NOMO-1 treated with dmso at 0.1 percent for 144 hours (cell line): Measurements from ENCODE around the gene EEA1.
A peak's percentile ranks its signal among the peaks of the same experiment; 100 is the strongest.

ENCODE experiments used
- DNase-seq: peaks from one replicate; lab custom pipeline; 2025; ENCODE audit not compliant: unreplicated experiment; lab: John Stamatoyannopoulos, UW

EEA1 gene

DNA sequence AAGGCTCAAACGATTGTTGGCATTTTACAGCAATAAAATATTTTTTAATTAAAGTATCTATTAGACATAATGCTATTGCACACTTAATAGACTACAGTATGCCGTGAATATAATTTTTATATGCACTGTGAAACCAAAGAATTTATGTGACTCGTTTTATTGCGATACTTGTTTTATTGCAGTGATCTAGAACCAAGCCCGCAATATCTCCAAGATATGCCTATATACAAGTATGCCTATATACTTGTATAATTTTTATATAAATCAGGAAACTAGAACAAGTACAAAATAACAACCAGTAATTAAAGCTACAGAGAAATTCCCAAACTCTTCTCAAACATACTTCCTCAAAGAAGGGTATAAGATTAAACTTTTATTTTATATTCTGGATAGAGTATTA lies 31.3 kb downstream of the EEA1 start:
- DNase-seq = no peak

DNA sequence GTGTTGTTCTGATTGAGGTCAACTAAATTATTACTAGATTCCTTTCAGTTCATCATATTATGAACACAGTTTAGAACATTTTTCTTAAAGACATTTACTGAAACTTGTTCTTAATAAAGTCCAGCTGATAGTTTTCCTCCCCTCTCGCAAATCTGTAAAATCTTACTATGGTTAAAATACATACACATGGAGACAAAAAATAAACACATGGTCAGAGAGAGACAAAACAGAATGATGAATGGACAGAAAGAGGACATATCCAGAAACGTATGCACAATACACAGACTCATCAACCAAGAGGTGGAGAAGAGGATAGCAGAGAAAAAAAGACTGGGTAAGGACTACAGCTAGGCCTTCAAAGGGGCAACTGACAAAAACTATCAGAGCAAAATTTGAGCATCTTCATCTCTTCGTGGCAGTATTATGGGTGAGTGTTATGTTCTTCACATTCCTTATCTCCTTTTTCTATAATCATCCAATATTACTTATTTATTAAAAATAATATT lies 38.4 kb downstream of the EEA1 start:
- no peak for DNase-seq

DNA sequence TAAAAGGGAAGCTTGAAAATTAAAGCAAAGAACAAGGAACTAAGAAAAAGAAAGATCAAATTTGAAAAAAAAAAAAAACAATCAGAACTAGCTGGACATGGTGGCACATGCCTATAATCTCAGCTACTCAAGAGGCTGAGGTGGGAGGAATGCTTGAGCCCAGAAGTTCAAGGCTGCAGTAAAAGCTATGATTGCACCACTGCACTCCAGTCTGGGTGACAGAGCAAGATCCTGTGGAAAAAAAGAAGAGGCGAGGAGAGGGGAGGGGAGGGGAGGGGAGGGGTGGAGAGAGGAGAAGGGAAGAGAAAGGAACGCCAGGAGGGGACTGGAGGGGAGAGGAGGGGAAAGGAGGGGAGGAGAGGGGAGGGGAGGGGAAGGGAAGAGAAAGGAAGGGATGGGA lies 43.0 kb downstream of the EEA1 start:
- no peak for DNase-seq

DNA sequence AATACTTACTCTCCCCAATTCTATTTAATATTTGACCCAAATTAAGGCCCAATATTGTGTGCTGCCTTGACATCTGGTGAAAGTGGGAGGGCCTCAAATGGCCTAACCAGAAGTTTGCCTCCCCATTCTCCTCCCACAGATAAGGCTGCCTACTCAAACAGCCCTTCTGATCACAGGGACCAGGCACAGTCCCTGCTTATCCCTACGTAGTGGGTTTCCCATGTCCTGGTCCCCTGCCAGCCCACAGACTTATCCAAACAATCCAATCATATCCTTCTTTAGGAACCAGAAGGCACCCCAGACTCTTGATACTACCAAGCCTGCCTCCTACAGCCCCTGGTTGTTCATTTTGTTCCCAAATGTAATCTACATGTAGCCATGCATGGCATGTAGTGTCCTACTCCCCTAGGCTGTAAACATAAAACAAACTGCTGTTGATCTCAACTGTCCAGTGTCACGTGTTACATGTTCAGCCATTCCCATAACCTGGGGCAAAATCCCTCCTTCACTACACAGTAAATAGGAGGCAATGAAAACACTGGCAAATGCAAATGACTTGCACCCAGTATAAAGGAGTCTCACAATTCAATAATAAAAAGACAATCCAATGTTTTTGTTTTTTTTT lies 49.3 kb downstream of the EEA1 start:
- DNase-seq = no peak

DNA sequence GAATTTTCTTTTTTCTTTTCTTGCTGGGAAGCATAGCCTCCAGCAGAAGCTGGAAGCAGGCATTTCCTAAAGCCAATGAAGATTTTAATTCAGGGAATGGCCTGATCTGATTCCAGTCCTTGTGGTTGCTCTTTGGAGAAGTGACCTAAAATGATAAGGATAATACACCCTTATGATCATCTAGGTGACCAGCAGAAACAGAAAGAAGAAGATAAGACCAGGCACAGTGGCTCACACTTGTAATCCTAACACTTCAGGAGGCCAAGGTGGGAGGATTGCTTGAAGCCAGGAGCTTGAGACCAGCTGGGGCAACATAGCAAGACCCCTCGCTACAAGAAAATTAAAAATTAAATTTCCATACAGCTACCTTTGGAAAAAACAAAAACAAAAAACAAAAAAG lies 51.2 kb downstream of the EEA1 start:
- no peak for DNase-seq

DNA sequence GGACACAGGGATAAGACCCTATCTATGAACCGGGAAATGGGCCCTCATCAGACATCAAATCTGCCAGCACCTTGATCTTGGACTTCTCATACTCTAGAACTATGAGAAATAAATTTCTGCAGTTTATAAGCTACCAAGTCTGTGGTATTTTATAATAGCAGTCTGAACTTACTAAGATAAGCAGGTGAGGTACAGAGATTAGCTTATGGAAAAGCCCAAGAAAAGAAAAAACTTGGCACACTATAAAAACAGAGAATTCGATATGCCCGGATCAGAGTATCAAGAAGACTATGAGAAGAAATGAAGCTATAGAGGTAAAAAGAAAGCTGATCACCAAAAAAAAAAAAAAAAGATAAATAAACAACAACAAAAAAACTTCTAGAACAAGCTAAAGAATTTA lies 52.6 kb downstream of the EEA1 start:
- no peak for DNase-seq

DNA sequence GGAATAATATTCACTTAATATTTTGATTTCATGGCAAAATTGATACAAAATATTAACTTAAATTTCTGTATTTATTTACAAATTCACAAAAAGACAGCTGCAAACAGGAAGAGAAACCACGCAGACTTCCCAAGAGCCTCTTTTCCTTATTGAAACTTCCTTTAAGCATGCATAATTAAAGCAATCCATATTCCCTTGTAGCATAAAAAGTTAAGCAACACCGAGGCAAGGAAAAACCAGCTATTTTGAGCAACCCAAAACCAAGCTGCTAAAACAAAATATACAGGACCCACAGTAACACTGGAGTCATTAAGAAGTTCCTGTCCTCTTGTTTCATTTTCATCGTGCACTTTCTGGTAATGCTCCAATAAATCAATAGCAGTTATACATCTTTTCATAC lies 58.0 kb downstream of the EEA1 start:
- no peak for DNase-seq

DNA sequence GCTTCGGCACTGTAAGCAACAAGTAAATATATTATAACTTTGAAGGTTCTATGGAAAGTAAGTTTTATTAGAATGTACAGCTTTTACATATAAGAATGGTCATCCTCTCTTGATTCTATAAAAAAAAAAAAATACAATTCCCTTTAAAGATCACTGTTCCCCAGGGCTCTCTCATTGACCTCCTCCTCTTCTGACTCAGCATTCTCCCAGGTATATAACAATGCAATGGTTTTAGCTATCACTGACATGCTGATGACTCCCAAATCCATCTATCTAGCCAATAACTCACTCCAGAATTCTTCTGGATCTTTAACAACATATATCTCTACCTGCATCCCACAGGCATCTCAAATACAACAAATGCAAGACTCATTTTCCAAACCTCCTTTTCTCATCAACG lies 62.7 kb downstream of the EEA1 start:
- DNase-seq = no peak

DNA sequence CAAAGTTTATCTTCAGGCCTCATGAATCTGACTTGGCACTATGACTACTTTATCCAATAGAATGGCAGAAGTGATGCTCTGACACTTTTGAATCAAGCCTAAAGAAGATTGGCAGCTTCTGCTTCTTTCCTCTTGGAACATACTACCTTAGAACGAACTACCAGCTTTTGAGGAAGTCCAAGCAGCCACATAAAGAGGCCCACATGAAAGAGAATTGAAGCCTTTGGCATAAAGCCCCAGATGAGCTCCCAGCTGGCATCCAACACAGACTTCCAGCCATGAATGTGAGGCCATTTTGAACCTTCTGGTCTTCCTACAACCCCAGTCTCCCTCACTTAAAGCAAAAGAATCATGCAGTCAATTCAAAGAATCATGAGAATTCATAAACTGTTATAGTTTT lies 65.8 kb downstream of the EEA1 start:
- no peak for DNase-seq

DNA sequence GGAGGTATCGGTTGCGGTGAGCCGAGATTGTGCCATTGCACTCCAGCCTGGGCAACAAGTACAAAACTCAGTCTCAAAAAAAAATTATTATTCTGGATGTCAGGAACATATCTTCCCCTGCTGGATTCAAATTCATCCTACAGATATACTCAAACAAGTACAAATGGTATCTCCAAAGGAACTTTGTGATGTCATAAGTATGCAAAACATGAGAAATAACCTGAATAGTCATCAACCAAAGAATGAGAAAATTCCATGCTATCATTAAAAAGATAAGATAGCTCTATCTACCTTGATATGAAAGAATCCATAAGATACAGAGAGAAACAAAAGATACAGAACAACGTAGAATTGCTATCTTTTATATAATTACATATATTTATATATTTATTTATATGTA lies 67.7 kb downstream of the EEA1 start:
- DNase-seq = no peak

DNA sequence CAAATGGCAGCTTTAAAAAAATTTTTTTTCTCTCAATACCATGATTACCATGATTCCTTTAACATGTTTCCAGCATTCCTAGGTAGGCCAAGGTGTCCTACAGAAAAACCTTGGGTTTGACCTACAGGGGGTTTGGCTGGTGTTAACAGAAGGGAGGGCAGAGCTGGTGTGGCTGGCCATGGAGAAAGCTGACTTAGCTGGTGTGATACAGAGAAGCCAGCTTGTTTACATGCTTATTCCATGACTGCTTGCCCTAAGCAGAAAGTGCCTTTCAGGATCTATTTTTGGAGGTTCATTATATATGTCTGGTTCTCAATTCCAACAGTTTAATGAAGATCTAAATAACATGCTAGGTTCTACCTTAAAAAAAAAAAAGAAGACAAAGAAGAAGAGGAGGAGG lies 68.6 kb downstream of the EEA1 start:
- no peak for DNase-seq

DNA sequence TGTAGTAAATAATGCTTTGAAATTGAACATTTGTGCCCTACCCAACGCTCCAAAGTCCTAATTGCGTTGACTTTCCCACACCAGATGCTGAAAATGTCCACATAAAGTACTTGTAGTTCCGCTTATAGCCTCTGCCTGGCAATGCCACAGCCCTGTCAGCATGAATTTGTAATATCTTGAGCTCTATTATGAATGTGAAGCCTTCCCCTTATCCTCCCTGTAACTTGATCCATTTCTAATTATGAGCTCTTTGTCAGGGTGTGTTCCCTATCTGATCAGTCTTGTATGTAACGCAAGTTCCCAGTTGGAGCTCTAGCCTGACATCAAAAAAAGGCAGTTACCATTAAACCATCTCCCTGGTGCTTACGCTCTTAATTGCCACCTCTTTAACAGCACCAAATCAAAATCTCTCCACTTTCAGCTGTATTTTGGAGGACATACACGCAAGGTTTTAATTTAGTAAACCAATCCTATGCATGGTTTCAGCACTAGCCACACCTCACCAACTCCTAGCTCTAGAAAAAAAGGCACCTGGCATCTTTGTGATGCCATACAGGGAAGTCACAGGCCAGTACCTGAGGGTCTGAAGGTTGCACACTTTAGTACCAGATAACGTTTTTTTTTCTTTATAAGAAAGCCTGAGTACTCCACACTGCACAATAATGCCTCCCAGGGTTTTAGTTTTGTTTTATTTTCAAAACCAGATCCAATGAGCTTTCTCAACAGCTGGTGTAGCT lies 69.3 kb downstream of the EEA1 start:
- DNase-seq = no peak

DNA sequence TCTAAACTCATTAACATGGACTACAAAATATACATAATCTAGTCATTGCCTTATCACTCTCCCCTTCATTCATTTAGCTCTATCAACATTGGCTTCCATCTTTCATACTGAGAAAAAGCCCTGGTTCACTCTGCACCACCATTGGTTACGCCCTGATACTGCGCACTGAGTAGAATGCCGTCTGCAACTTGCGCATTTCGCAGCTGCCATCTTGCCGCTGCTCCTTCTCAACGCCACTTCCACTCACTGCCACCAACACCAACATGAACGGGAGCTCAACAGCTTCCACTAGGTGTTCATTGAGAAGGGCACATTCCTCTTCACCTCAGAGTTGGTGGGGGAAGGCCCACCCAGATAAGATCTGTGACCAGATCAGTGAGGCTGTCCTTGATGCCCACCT lies 71.3 kb downstream of the EEA1 start:
- no peak for DNase-seq

DNA sequence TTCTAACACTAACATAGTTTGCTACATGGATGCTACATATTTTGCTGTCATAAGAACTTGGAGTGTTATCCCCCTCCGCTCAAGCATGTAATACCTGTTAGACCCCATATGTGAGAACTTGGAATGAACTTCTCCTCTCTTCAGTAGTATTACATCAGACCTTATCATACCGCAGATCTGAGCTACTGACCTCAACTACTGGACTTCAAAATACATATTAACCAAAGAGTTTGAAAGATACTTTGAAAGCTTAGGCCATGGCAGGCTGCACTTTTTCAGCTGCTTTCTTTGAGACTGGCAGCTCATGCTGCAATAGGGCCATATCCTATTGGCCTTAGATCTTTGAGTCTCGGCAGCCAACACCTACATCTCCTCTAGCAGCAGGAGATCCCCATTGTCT lies 74.8 kb downstream of the EEA1 start:
- no peak for DNase-seq

DNA sequence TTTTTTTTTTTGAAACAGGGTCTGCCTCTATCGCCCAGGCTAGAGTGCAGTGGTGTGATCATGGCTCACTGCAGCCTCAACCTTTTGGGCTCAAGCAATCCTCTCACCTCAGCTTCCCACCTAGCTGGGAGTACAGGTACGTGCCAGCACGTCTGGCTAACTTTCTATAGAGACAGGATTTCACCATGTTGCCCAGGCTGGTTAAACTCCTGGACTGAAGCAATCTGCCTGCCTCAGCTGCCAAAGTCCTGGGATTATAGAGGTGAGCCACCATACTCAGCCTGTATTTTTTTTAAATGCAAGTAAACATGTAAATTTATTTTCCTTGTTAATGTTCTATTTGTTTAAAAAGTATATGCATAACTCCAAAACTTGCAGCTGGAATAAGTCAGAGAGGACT lies 80.4 kb downstream of the EEA1 start:
- no peak for DNase-seq

DNA sequence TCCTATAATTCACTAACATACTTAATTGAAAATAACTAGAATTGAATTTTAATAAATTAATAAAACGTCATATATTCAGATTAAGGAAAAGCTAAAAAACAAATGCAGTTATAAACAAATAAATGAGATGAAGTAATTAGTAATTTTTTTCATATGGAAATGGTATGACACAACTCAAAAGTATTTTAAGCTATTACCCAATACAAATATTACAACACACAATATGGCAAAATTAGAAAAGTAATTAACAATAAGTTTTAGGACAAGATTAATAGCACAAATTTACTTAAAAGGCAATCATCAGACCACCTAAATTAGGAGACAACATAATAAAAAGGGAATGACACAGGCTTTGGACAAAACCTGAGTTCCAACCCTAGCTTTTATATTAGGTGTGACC lies 81.7 kb downstream of the EEA1 start:
- DNase-seq = no peak

DNA sequence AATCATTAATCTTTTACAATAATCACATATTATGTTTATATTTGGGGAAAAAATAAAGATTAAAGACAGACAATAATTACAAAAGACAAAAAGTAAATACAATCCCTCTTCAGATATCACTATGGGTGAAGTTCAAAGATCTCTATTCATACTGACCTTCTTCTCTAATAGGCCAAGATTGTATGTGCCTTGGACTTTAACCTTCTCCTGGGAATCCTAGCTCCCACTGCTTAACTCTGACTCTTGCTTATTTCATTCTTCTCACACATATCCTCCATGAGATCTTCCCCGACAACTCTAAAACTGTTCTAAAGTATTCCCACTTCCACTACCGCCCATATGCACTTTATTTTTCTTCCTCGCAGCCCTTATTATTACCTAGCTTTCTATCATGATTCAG lies 83.8 kb downstream of the EEA1 start:
- DNase-seq = no peak

DNA sequence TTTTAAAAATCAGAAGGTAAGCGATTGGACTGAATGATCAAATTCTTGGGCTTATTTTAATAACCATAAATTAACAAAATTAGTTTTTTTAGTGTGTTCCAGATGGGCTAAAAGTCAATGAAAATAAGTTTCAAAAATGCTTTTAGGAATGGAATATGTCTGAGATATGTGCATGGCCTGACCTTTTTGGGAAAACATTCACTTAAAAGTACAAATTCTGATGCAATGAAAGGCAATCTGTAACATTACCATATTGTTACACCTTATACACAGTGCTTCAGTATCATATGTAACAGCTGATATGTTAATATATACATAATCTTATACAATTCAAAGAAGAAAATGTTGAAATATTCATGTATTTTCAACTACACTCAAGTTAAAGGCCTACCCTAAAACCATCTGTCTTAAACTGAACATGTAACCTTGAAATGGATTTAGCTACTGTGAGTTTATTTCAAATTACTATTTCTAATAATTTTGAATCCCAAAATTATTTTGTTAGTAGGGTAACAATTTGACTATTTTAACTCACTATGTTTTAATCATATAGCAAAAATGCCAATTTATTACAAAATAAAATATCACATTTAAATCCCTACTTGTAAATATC lies 84.8 kb downstream of the EEA1 start:
- DNase-seq = no peak

DNA sequence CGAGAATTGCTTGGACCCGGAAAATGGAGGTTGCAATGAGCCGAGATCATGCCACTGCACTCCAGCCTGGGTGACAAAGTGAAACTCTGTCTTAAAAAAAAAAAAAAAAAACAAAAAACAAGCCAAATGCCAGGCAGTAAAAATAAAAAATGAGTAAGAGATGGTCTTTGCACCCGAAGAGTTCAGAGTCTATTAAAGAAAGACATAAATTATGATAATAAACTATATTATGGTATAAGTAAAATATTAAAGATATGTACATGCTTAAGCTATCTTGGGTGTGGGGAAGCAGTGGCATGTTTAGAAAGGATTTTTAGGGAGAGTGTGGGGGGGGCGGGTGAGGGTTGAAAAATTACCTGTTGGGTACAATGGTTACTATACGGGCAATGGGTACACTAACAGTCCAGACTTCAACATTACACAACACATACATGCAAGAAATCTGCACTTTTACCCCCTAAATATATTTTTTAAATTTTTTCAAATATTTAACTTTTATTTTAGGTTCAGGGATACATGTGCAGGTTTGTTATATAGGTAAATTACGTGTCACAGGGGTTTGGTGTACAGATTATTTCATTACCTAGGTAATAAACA lies 99.3 kb downstream of the EEA1 start:
- DNase-seq = no peak

DNA sequence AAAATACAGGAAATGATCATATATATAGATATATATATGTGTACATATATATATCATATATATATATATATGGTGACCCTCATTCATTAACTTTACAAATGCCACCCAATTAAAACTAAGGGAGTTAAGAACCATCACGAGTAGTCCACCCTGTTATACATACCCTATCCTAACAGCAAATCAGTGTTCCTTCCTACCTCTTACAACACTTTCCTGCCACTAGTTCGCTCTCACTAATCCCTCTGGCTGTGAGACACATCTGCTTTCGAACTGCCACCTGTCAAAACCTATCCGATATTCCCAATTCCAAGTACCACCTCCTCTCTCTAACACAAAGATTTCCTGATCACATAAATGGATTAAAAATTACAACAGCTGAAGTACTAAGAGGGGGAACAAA lies 100.5 kb downstream of the EEA1 start:
- DNase-seq = no peak

DNA sequence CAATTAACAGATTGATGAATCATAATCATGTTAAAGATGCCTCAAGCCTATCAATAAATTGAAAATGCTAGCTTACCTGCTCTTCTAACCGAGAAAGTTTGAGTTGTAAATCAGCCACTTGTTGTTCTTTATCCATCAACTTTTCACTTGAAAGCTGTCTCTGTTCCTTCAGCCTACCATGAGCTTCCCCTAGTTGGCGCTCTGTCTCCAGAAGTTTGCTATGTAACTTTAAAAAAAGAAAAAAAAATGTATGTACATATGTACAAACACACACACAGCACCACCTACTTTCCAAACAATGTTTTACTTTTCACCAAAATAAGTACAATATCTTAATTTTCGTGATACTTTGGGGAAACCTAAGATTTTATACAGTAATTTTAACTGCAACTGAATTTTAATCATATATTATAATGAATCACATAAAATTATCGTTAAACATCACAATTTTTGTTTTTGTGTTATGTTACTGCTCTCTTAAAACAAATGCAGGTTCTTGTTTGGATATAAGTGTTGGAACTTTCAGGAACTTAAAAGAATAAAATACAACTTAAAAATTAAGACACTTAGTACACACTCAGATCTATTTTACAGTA lies 101.2 kb downstream of the EEA1 start:
- DNase-seq = peak; percentile 2

DNA sequence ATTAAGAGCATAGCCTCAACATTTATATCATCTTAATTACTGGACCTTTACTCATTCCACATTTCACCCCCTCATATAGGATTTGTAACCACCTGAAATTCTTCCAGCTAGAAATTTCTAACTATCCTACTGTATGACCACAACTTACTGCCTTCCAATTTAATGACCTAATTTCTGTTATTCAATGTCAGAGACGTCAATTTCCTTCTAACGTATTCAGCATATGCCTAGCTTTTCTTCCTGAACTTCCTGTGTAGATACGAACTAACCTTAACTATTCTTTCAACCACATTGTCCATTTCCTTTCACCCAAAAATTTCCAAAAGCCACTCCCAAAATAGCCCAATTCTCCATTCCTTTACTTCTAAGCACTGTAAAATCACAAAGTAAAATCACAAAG lies 108.0 kb downstream of the EEA1 start:
- DNase-seq = no peak
